Endothelial cell (in vitro differentiated cells): ENCODE measurements around the gene ADGRD2. TPM values are rescaled to one million over a fixed set of nuclear protein-coding genes. Genes with fewer than 3 reads are reported as not detected.

ENCODE experiments used
- DNase-seq: peaks from one replicate; pipeline ENCODE4 v3.0.0; 2021; ENCODE audit warnings: low spot score
- H3K27ac Mint-ChIP-seq: one replicate; pipeline ENCODE4 v1.8.0; 2021; ENCODE audit warnings: mixed read lengths, inconsistent platforms; ENCODE audit not compliant: unreplicated experiment
- H3K27me3 Mint-ChIP-seq: one replicate; pipeline ENCODE4 v1.8.0; 2021; ENCODE audit warnings: mild to moderate bottlenecking, moderate library complexity, mixed read lengths, inconsistent platforms; ENCODE audit not compliant: unreplicated experiment
- H3K36me3 Mint-ChIP-seq: one replicate; pipeline ENCODE4 v1.8.0; 2021; ENCODE audit warnings: mild to moderate bottlenecking, low read depth, mixed read lengths, inconsistent platforms; ENCODE audit not compliant: unreplicated experiment
- H3K4me1 Mint-ChIP-seq: one replicate; pipeline ENCODE4 v1.8.0; 2021; ENCODE audit warnings: mild to moderate bottlenecking, mixed read lengths, inconsistent platforms; ENCODE audit not compliant: unreplicated experiment
- H3K4me3 Mint-ChIP-seq: one replicate; pipeline ENCODE4 v1.8.0; 2021; ENCODE audit warnings: mild to moderate bottlenecking, mixed read lengths, inconsistent platforms; ENCODE audit not compliant: unreplicated experiment
- H3K9me3 Mint-ChIP-seq: one replicate; pipeline ENCODE4 v1.8.0; 2021; ENCODE audit warnings: mixed read lengths, inconsistent platforms; ENCODE audit not compliant: unreplicated experiment
- CTCF ChIP-seq: fragments of 200-600 bp; sonication (generic); IDR thresholded peaks from one replicate; pipeline ENCODE4 v1.5.0; 2021; ENCODE audit warnings: antibody characterized with exemption; ENCODE audit not compliant: unreplicated experiment
- total RNA-seq: library from RNA; stranded (reverse); fragmentation: NEBNext Ultra II Directional; extraction: Animal tissue kit (Norgen Biotek cat#: 25700); gene quantifications from one replicate; pipeline ENCODE4 v1.2.1, GENCODE V29; 2021; ENCODE audit not compliant: unreplicated experiment

Gene ADGRD2
- total RNA-seq, 1 donor from 2014 or later, result not detected

- Mint-ChIP-seq H3K4me3 (no peak overlapping the region), H3K27ac (no peak overlapping the region), H3K36me3 (no peaks in the 10 kb centered on the region), H3K27me3 (peaks cover 11% of the 10 kb centered on the region), H3K9me3 (no peaks in the 10 kb centered on the region), H3K4me1 (no peaks in the 10 kb centered on the region)
- no peak for DNase-seq
- TF ChIP-seq CTCF, result no peak
These were observed 30.9 kb downstream of the ADGRD2 start for GRCh38 chr9:124481115-124481514.

GRCh38 chr9:124482431-124483031, 32.3 kb downstream of the ADGRD2 start:
- no peak for TF ChIP-seq CTCF
- Mint-ChIP-seq H3K27ac (no peak overlapping the region), H3K4me3 (no peak overlapping the region), H3K9me3 (no peaks in the 10 kb centered on the region), H3K4me1 (no peaks in the 10 kb centered on the region), H3K27me3 (peaks cover 13% of the 10 kb centered on the region), H3K36me3 (no peaks in the 10 kb centered on the region)
- DNase-seq, result no peak

- no peak for DNase-seq
- peaks cover 12% of the 10 kb centered on the region for H3K27me3 Mint-ChIP-seq
- TF ChIP-seq CTCF, result no peak
- H3K27ac Mint-ChIP-seq, result no peak overlapping the region
- H3K4me1 Mint-ChIP-seq, result no peaks in the 10 kb centered on the region
- no peaks in the 10 kb centered on the region for H3K9me3 Mint-ChIP-seq
- H3K36me3 Mint-ChIP-seq, result no peaks in the 10 kb centered on the region
- no peak overlapping the region for H3K4me3 Mint-ChIP-seq
These were observed 33.2 kb downstream of the ADGRD2 start for GRCh38 chr9:124483481-124483880.

GRCh38 chr9:124485201-124485600, 35.0 kb downstream of the ADGRD2 start:
- peaks cover 10% of the 10 kb centered on the region for H3K27me3 Mint-ChIP-seq
- no peaks in the 10 kb centered on the region for H3K36me3 Mint-ChIP-seq
- no peak overlapping the region for H3K4me3 Mint-ChIP-seq
- H3K4me1 Mint-ChIP-seq, result no peaks in the 10 kb centered on the region
- H3K9me3 Mint-ChIP-seq, result no peaks in the 10 kb centered on the region
- DNase-seq, result no peak
- no peak overlapping the region for H3K27ac Mint-ChIP-seq
- no peak for TF ChIP-seq CTCF

- H3K27ac Mint-ChIP-seq, result no peak overlapping the region
- no peak for TF ChIP-seq CTCF
- H3K4me3 Mint-ChIP-seq, result no peak overlapping the region
- H3K27me3 Mint-ChIP-seq, result peaks cover 10% of the 10 kb centered on the region
- H3K9me3 Mint-ChIP-seq, result no peaks in the 10 kb centered on the region
- H3K36me3 Mint-ChIP-seq, result peaks cover 3% of the 10 kb centered on the region
- no peaks in the 10 kb centered on the region for H3K4me1 Mint-ChIP-seq
- no peak for DNase-seq
These were observed 35.7 kb downstream of the ADGRD2 start for GRCh38 chr9:124485936-124486335.
